ENCODE data around the gene LRRC3. TPM values are rescaled to one million over a fixed set of nuclear protein-coding genes. Genes with fewer than 3 reads are reported as not detected.
"Not testable (repeated sequence)": the region's sequence is repeated elsewhere in the genome, so short reads cannot be mapped to it uniquely, and the experiment has no call there.

LRRC3 gene
- total RNA-seq, result 1 to 10 TPM; 3.0 to 3.5 TPM

DNA sequence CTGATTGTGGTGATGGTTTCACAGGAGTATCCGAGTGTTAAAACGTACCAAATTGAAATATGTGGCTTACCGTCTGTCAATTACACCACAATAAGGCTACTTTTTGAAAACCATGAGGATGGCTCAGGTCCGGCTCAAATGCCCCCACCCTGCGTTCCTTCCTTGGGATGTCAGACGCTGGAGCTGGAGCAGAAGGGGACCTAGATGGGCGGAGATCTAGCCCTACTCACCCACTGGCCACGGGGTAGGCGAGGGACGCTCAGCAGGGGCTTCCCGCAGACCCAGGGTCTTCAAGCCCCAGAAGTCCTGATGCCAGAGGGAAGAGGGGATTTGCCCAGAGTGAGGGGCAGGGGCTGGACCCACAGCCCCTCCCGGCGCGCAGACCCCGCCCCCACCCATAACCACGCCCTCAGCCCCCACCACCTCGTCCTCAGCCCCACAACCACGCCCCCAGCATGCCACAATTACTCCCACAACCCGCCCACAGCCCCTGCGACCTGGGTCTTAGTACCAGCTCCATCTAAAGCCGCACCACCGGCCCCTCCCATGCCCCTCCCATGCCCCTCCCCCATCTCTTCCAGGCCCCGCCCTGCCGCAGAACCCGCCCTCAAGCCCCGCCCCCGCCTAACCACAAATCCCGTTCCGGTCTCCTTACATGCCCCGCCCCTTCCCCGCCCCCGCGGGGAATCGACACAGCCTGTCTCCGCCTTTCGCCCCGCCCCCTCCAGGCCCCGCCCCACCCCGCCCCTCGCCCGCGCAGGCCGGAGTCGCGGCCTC, at the start of gene LRRC3:
LRRC3 (plus strand) TSS at position 764 of the 777 bp plus-strand sequence. CDS start 1,135 bp downstream, outside the sequence.
- Mint-ChIP-seq H3K27ac (peak within 1 kb of the TSS; percentile 60), H3K9me3 (peaks cover 9% of the 10 kb centered on the region), H3K4me3 (peak within 1 kb of the TSS; percentile 78), H3K27me3 (peaks cover 26% of the 10 kb centered on the region), H3K4me1 (no peaks in the 10 kb centered on the region), H3K36me3 (no peaks in the 10 kb centered on the region)
- POLR2A ChIA-PET, result interaction anchor here (0.6 to 3.0 kb wide), 4 partner anchors 91 to 438 kb away, joined by 4 to 11 read pairs (median 4); partner anchors contain the start of genes CFAP410 and UBE2G2
- peak; percentile 87 for DNase-seq
- peak; percentile 57 for ATAC-seq (ENCODE audit: low read depth)

GRCh38 chr21:44405948-44406872, 49.1 kb upstream of the LRRC3 start:
- ATAC-seq (ENCODE audit: low read depth), result no peak
- Mint-ChIP-seq H3K9me3 (peaks cover 9% of the 10 kb centered on the region), H3K4me1 (no peaks in the 10 kb centered on the region), H3K27me3 (no peaks in the 10 kb centered on the region), H3K27ac (peak overlapping the region; percentile 48), H3K36me3 (peaks cover 37% of the 10 kb centered on the region), H3K4me3 (no peak overlapping the region)
- POLR2A ChIA-PET, result no interaction called here
- no peak for DNase-seq

GRCh38 chr21:44406953-44407352, 48.4 kb upstream of the LRRC3 start:
- ATAC-seq (ENCODE audit: low read depth), result no peak

DNA sequence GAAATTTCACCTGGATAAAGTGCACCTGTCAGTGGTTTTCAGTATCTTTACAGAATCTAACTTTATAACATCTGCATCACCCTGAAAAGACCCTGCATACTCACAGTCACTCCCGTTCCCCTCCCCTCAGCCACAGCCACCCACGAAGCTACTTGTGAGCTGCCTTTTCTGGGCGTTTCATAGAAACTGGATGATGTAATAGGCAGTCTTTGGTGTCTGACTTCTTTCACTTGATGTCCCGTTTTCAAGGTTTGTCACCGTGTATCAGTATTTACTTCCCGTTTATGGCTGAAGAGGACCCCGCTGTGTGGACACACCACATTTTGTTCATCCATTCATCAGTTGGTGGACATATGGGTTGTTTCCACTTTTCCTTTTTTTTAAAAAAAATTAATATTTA, 47.8 kb upstream of the LRRC3 start:
- Mint-ChIP-seq H3K4me3 (no peak overlapping the region), H3K27me3 (no peaks in the 10 kb centered on the region), H3K9me3 (peaks cover 9% of the 10 kb centered on the region), H3K36me3 (peaks cover 47% of the 10 kb centered on the region), H3K4me1 (no peaks in the 10 kb centered on the region), H3K27ac (peak overlapping the region; percentile 86)
- ATAC-seq (ENCODE audit: low read depth) (no peak), DNase-seq (no peak)
- POLR2A ChIA-PET, result interaction anchor here (0.6 kb wide), 1 partner anchor 1155 kb away, joined by 4 read pairs; no protein-coding TSS in a partner anchor

More at GRCh38 chr21:44406953-44407352, 48.4 kb upstream of the LRRC3 start:
- Mint-ChIP-seq H3K4me3 (no peak overlapping the region), H3K4me1 (no peaks in the 10 kb centered on the region), H3K27me3 (no peaks in the 10 kb centered on the region), H3K36me3 (peaks cover 41% of the 10 kb centered on the region), H3K27ac (peak overlapping the region; percentile 86), H3K9me3 (peaks cover 9% of the 10 kb centered on the region)
- POLR2A ChIA-PET, result no interaction called here
- DNase-seq, result no peak

- H3K27ac Mint-ChIP-seq, result no peak overlapping the region
- no peak overlapping the region for H3K4me3 Mint-ChIP-seq
- POLR2A ChIA-PET, result no interaction called here
- H3K9me3 Mint-ChIP-seq, result peaks cover 8% of the 10 kb centered on the region
- DNase-seq, result no peak
- ATAC-seq (ENCODE audit: low read depth), result no peak
- H3K36me3 Mint-ChIP-seq, result peaks cover 47% of the 10 kb centered on the region
- H3K27me3 Mint-ChIP-seq, result no peaks in the 10 kb centered on the region
- H3K4me1 Mint-ChIP-seq, result no peaks in the 10 kb centered on the region
Measured at GRCh38 chr21:44408226-44408625, 47.1 kb upstream of the LRRC3 start.

DNA sequence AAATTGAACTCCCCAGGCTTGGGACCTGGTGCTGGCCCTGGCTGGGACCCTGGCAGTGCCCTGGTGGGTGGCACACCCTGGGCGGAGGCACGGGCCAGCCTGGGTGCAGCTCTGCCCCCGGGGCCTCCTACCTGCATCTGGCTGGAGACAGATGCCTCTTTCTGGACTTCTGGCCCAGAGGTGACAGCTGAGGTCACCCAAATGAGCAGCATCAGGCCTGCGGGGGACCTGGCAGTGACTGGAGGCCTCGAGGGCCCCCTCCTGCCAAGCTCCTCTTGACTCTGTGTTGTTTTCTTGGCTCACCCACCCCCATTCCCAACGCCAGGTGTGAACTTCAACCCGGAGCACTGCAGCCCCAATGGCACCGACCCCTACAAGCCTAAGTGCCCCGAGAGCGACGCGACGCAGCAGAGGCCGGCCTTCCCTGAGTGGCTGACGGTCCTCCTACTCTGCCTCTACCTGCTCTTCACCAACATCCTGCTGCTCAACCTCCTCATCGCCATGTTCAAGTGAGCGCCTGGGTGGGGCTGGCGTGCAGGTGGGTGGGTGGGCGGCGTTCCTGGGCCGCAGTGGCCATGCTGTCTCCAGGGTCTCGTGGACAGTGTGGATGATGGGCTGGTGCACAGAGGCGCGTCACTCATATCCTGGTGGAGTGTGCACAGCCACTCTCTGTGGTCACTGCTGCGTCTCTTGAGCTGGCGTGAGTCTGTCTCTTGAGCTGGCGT, 41.6 kb upstream of the LRRC3 start:
- Mint-ChIP-seq H3K27me3 (no peaks in the 10 kb centered on the region), H3K4me3 (no peak overlapping the region), H3K36me3 (peaks cover 41% of the 10 kb centered on the region), H3K9me3 (peaks cover 3% of the 10 kb centered on the region), H3K27ac (no peak overlapping the region), H3K4me1 (no peaks in the 10 kb centered on the region)
- ATAC-seq (ENCODE audit: low read depth) (no peak), DNase-seq (no peak)
- POLR2A ChIA-PET, result no interaction called here

DNA sequence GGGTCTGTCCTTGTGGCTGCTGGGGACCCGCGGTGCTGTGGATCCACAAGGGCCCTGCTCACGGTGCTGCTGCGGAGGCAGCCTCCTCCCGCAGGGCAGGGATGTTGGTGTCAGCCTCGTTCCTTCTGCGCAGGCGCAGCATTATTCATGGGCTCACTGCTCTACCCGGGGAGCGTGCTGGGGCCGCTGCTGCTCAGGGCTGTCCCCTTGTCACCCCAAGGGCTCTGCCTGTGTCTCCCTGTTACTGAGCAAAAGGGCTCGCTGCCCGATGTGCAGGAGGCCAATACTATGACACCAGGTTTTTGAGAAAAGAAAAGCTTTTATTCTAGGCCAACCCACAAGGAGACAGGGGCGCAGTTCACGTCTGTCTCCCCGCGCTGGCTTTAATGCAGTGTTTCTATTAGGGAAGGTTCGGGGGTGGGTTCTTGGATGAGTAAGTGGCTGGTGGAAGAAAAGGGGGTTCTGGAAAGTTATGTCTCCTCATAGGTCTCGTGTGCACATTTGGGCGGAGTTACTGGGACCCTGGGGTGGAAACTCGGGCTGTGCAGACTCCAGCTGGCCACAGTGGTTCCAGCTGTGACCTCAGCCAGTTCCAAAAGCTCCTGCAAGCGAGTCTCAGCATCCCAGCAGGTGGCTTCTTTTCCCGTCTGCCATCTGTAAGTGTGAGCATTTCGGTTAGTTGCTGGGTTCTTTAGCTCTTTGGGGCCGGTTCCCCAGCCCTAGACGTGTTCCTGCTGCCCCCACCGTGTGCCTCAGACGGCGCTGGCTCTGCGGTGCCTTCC, 40.8 kb upstream of the LRRC3 start:
- POLR2A ChIA-PET, result no interaction called here
- DNase-seq (no peak), ATAC-seq (ENCODE audit: low read depth) (no peak)
- H3K27me3 Mint-ChIP-seq, result no peaks in the 10 kb centered on the region
- H3K27ac Mint-ChIP-seq, result no peak overlapping the region
- H3K9me3 Mint-ChIP-seq, result peaks cover 3% of the 10 kb centered on the region
- H3K4me3 Mint-ChIP-seq, result no peak overlapping the region
- no peaks in the 10 kb centered on the region for H3K4me1 Mint-ChIP-seq
- H3K36me3 Mint-ChIP-seq, result peaks cover 42% of the 10 kb centered on the region

DNA sequence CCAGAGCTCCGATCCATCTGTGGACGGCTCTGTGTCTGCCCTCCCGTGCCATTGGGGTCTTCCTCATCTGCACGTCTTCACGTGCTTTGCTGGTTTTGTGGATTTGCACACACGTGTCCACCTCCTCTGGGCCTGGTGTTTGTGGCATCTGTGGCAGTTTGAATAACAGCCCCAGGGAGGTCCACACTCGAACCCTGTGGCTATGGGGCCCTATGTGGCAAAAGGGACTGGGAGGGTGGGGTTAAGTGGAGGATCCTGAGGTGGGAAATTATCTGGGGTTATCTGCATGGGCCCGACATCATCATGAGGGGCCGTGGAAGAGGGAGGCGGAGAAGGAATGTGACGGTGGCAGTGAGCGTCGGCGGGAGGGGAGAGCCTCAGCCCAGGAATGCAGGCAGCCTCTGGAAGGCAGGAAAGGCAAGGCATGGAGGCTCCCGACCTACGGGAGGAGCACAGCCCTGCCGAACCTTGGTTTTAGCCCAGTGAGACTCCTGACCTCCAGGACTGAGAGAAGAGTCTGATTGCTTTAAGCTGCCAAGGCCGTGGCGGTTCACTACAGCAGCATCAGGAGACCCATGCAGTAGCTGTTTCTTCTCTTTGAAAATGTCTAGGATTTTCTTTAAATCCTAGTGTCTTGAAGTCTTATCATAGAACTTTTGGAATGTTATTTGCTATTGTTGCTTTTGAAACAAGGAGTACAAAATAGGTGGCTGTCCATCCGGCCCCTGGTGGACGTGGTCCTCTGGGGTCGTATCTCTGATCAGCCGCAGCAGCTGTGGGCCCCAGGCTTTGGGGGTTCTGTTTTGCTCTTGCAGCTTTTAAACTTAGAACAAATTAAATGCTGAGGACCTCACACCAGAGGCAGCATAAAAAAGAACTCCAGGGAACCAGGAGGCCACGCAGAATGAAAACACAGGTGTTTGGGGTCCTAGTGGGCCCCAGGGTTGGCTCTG, 40.0 kb upstream of the LRRC3 start:
- no peak for ATAC-seq (ENCODE audit: low read depth)
- Mint-ChIP-seq H3K4me1 (no peaks in the 10 kb centered on the region), H3K4me3 (no peak overlapping the region), H3K27me3 (no peaks in the 10 kb centered on the region), H3K9me3 (peaks cover 8% of the 10 kb centered on the region), H3K36me3 (peaks cover 44% of the 10 kb centered on the region), H3K27ac (no peak overlapping the region)
- DNase-seq, result peak; percentile 6
- POLR2A ChIA-PET, result no interaction called here

DNA sequence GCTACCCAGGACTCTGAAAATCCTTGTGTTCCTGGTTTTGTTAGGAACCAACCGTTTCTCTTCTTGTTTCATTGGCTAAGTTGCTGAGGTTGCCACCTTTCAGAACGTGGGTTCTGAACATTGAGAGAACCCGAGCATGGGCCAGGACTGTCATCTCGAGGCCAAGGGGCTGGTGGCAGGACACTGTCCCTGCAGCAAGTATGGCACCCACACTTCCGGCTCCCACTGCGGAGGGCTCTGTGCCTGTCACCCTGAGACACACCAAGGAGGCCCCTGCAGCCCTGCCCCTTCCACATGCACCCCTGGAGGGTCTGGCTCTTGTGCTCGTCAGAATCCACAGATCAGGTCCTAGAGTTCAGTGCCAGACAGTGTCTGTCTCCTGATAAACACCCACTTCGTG, 39.1 kb upstream of the LRRC3 start:
- peaks cover 44% of the 10 kb centered on the region for H3K36me3 Mint-ChIP-seq
- POLR2A ChIA-PET, result no interaction called here

DNA sequence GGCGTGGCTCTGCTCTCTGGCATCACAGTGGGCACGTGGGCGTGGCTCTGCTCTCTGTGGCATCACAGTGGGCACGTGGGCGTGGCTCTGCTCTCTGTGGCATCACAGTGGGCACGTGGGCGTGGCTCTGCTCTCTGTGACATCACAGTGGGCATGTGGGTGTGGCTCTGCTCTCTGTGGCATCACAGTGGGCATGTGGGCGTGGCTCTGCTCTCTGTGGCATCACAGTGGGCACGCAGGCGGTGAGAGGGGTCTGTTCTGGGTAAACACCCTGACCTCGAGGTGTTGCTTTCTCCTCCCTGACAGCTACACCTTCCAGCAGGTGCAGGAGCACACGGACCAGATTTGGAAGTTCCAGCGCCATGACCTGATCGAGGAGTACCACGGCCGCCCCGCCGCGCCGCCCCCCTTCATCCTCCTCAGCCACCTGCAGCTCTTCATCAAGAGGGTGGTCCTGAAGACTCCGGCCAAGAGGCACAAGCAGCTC, 37.6 kb upstream of the LRRC3 start:
- H3K27me3 Mint-ChIP-seq; DNase-seq; POLR2A ChIA-PET; ATAC-seq (ENCODE audit: low read depth); H3K4me1 Mint-ChIP-seq; H3K27ac Mint-ChIP-seq; H3K4me3 Mint-ChIP-seq; H3K9me3 Mint-ChIP-seq: not testable (repeated sequence)
- H3K36me3 Mint-ChIP-seq, result peaks cover 33% of the 10 kb centered on the region

More for the DNA sequence above, 39.1 kb upstream of the LRRC3 start:
- Mint-ChIP-seq H3K27me3 (no peaks in the 10 kb centered on the region), H3K9me3 (peaks cover 8% of the 10 kb centered on the region), H3K4me1 (no peaks in the 10 kb centered on the region), H3K27ac (no peak overlapping the region), H3K4me3 (no peak overlapping the region)
- ATAC-seq (ENCODE audit: low read depth), result no peak
- DNase-seq, result peak; percentile 18

DNA sequence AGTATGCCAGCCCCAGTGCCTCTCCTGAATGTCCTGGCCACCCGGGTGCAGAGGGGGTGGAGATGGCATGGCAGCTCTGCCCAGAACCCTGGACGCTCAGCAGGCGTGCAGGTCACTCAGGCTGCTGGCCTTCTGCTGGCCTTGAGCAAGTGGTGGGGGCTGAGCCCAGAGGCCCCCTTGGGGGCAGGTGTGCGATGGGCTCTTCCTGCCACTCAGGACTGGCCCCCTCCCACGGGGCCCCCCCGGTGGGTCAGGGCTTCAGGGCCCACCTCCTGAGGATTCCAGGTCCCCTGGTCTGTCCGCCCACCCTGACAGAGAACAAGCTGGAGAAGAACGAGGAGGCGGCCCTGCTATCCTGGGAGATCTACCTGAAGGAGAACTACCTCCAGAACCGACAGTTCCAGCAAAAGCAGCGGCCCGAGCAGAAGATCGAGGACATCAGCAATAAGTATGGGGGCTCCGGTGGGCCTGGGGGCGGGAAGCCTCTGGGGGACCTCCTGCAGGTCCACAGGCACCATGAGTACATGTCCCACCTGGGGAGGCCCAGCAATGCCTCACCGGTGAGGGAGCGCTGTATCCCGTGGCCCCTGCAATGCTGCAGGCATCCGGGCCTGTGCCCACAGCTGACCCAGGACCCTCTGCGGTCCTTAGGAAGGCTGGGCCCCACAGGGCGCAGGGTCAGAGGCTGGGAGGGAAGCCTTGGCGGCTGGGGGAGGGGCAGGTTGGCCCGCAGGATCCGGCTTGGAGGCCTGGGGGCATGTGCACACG, 37.0 kb upstream of the LRRC3 start:
- ATAC-seq (ENCODE audit: low read depth) (no peak), DNase-seq (peak; percentile 24)
- Mint-ChIP-seq H3K9me3 (peaks cover 8% of the 10 kb centered on the region), H3K27ac (no peak overlapping the region), H3K27me3 (no peaks in the 10 kb centered on the region), H3K36me3 (peaks cover 33% of the 10 kb centered on the region), H3K4me3 (no peak overlapping the region), H3K4me1 (no peaks in the 10 kb centered on the region)
- POLR2A ChIA-PET, result no interaction called here

Data from activated naive CD8-positive, alpha-beta T cell treated with anti-CD3 and anti-CD28 coated beads, Interleukin-2, amount 10 ng/mL, durations not matched to agents 7 days and 5 days (primary cell).